Frontal cortex (tissue), 4 donors: ENCODE data around the gene IL36G. TPM values are rescaled to one million over a fixed set of nuclear protein-coding genes. Genes with fewer than 3 reads are reported as not detected.

ENCODE experiments used
- DNase-seq, 2 donors: peaks; one replicate each; pipeline ENCODE4 v3.0.0; 2012; ENCODE audit warnings: low spot score in 2 of 2
- FAIRE-seq: peaks from 2 replicates; lab custom pipeline; 2012; peaks lifted over from hg19 to GRCh38; lab: Jason Lieb, UNC
- total RNA-seq: library from RNA; depleted of rRNA; stranded (reverse); fragments of >200 nt; gene quantifications from one replicate; pipeline ENCODE4 v1.2.3, GENCODE V29; 2014
- donor health status: control.
- donor health status: control.
- donor health status: control.

Gene IL36G
- total RNA-seq, 1 donor from 2014 or later: under 0.01 TPM

- no peak for DNase-seq
- no peak for FAIRE-seq
Observed at GRCh38 chr2:112967023-112967422, 10.8 kb upstream of the IL36G start.

GRCh38 chr2:112972423-112973086, 5.3 kb upstream of the IL36G start:
- FAIRE-seq: no peak
- no peak for DNase-seq

- FAIRE-seq: no peak
- no peak for DNase-seq
Observed at GRCh38 chr2:112973156-112973555, 4.7 kb upstream of the IL36G start.

GRCh38 chr2:112979731-112980130, 1.9 kb downstream of the IL36G start:
- FAIRE-seq: no peak
- no peak for DNase-seq

- FAIRE-seq (no peak), DNase-seq (no peak)
Observed at GRCh38 chr2:112980537-112980936, 2.7 kb downstream of the IL36G start.

GRCh38 chr2:112985090-112985489, 7.3 kb downstream of the IL36G start:
- FAIRE-seq (no peak), DNase-seq (no peak)

- no peak for FAIRE-seq
- no peak for DNase-seq
Observed at GRCh38 chr2:112989611-112990010, 11.8 kb downstream of the IL36G start.

GRCh38 chr2:112993831-112994230, 16.0 kb downstream of the IL36G start:
- FAIRE-seq (no peak), DNase-seq (no peak)

- FAIRE-seq: no peak
- no peak for DNase-seq
Observed at GRCh38 chr2:112994648-112995047, 16.8 kb downstream of the IL36G start.

GRCh38 chr2:112995346-112995920, 17.6 kb downstream of the IL36G start:
- DNase-seq (no peak), FAIRE-seq (no peak)

- FAIRE-seq: no peak
- DNase-seq: no peak
Observed at GRCh38 chr2:112996635-112997034, 18.8 kb downstream of the IL36G start.

GRCh38 chr2:112997151-112997550, 19.3 kb downstream of the IL36G start:
- FAIRE-seq (no peak), DNase-seq (no peak)

GRCh38 chr2:113000436-113000835, 22.6 kb downstream of the IL36G start:
- FAIRE-seq: no peak
- no peak for DNase-seq

GRCh38 chr2:113002677-113003076, 24.9 kb downstream of the IL36G start:
- FAIRE-seq (no peak), DNase-seq (no peak)

GRCh38 chr2:113005030-113005509, 27.3 kb downstream of the IL36G start, which contains the start of gene IL36A:
TSS of gene IL36A (plus strand) at chr2:113005459. CDS start at chr2:113005872, 413 bp downstream.
- FAIRE-seq: no peak
- DNase-seq: no peak

- FAIRE-seq: no peak
- DNase-seq: no peak
Observed at GRCh38 chr2:113007250-113007649, 29.4 kb downstream of the IL36G start.

- FAIRE-seq: peak; percentile 78
Observed at GRCh38 chr2:113009622-113010021, 31.8 kb downstream of the IL36G start.

GRCh38 chr2:113010088-113010487, 32.3 kb downstream of the IL36G start:
- no peak for DNase-seq

More at GRCh38 chr2:113009622-113010021, 31.8 kb downstream of the IL36G start:
- DNase-seq: no peak

GRCh38 chr2:113011108-113011507, 33.3 kb downstream of the IL36G start:
- FAIRE-seq (no peak), DNase-seq (no peak)

More at GRCh38 chr2:113010088-113010487, 32.3 kb downstream of the IL36G start:
- FAIRE-seq: no peak

GRCh38 chr2:113012436-113013335, 34.9 kb downstream of the IL36G start:
- FAIRE-seq (no peak), DNase-seq (no peak)

- FAIRE-seq (no peak), DNase-seq (no peak)
Observed at GRCh38 chr2:113013336-113013661, 35.5 kb downstream of the IL36G start.
